Chondrocyte (in vitro differentiated cells): ENCODE measurements around the gene CACNB4. TPM values are rescaled to one million over a fixed set of nuclear protein-coding genes. Genes with fewer than 3 reads are reported as not detected.
"Not testable (repeated sequence)": the region's sequence is repeated elsewhere in the genome, so short reads cannot be mapped to it uniquely, and the experiment has no call there.

Source experiments
- DNase-seq: peaks from one replicate; pipeline ENCODE4 v3.0.0; 2021; ENCODE audit warnings: mixed read lengths, low spot score
- H3K27ac Mint-ChIP-seq: one replicate; pipeline ENCODE4 v1.8.0; 2021; ENCODE audit warnings: mild to moderate bottlenecking, moderate library complexity, mixed read lengths; ENCODE audit not compliant: unreplicated experiment
- H3K27me3 Mint-ChIP-seq: 2 replicates; pipeline ENCODE4 v1.8.0; 2021; ENCODE audit warnings: low read depth, mixed read lengths
- H3K36me3 Mint-ChIP-seq: 2 replicates; pipeline ENCODE4 v1.8.0; 2021; ENCODE audit warnings: low read depth, mixed read lengths
- H3K4me1 Mint-ChIP-seq: 2 replicates; pipeline ENCODE4 v1.8.0; 2021; ENCODE audit warnings: low read depth, mild to moderate bottlenecking, mixed read lengths
- H3K4me3 Mint-ChIP-seq: one replicate; pipeline ENCODE4 v1.8.0; 2021; ENCODE audit warnings: mild to moderate bottlenecking, moderate library complexity, mixed read lengths; ENCODE audit not compliant: unreplicated experiment
- H3K9me3 Mint-ChIP-seq: 2 replicates; pipeline ENCODE4 v1.8.0; 2021; ENCODE audit warnings: low read depth, mixed read lengths
- total RNA-seq: library from RNA; stranded (reverse); gene quantifications from 3 replicates; pipeline ENCODE4 v1.2.1, GENCODE V29; 2021
- TF ChIP-seq, protein P1 (sequence below): fragments of 200-600 bp; sonication (generic); IDR thresholded peaks from 2 replicates; pipeline ENCODE4 v1.5.0; 2021; ENCODE audit warnings: antibody characterized with exemption, mild to moderate bottlenecking, moderate library complexity

The CACNB4 gene
- total RNA-seq, 1 donor from 2014 or later: 2.1 TPM

GRCh38 chr2:152028182-152028862 is 70.5 kb downstream of the CACNB4 start:
- Mint-ChIP-seq H3K9me3 (no peaks in the 10 kb centered on the region), H3K4me3 (no peak overlapping the region), H3K36me3 (no peaks in the 10 kb centered on the region), H3K4me1 (peaks cover 14% of the 10 kb centered on the region), H3K27ac (no peak overlapping the region), H3K27me3 (no peaks in the 10 kb centered on the region)
- no peak for DNase-seq
- TF ChIP-seq, protein P1, sequence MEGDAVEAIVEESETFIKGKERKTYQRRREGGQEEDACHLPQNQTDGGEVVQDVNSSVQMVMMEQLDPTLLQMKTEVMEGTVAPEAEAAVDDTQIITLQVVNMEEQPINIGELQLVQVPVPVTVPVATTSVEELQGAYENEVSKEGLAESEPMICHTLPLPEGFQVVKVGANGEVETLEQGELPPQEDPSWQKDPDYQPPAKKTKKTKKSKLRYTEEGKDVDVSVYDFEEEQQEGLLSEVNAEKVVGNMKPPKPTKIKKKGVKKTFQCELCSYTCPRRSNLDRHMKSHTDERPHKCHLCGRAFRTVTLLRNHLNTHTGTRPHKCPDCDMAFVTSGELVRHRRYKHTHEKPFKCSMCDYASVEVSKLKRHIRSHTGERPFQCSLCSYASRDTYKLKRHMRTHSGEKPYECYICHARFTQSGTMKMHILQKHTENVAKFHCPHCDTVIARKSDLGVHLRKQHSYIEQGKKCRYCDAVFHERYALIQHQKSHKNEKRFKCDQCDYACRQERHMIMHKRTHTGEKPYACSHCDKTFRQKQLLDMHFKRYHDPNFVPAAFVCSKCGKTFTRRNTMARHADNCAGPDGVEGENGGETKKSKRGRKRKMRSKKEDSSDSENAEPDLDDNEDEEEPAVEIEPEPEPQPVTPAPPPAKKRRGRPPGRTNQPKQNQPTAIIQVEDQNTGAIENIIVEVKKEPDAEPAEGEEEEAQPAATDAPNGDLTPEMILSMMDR: no peak

DNA sequence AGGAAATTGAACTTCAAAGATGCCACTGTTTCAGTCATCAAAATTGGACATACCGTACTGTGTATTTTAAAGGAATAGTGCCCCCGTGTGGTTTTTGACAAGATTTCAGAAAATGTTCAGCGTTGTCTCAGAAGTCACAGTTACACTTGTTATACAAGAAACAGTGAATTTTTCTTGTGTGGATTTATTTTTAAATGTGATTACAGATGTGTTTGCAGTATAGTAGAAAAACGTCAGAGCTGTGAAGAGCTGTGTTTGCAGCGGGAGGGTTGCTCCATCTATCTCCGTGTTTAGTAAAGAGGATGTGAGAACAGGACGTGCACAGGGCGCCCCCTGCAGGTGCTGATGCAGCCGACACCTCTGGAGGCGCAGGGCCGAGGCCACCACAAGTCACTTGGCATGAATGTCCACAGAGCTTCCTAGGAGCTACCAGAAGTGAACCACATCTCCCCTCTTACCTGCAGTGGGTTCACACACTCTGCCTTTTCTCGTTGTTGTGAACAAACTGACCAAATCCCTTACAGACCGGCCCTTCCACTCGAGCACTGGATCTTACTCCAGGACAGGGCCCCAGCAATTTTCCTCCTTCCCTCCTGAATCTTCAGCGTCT is 73.1 kb downstream of the CACNB4 start:
- Mint-ChIP-seq H3K9me3 (no peaks in the 10 kb centered on the region), H3K36me3 (no peaks in the 10 kb centered on the region), H3K27me3 (peaks cover 13% of the 10 kb centered on the region), H3K4me3 (peak overlapping the region; percentile 67), H3K4me1 (peaks cover 14% of the 10 kb centered on the region), H3K27ac (peak overlapping the region; percentile 49)
- TF ChIP-seq, protein P1: peak; percentile 100
- DNase-seq: no peak

DNA sequence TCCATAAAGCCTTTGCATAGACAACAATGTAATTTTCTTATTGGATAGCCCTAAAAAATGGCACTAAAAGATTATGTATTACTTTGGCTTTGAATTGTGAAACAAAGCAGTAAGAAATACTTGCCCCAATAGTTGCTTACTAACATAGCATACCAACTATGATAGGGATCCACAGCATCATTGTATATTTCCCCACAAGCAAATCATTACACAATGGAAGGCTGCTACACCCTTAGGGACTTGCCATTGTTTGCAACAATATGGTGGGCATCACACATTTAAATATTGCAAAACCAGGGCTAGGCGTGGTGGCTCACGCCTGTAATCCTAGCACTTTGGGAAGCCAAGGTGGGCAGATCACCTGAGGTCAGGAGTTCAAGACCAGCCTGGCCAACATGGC is 74.4 kb downstream of the CACNB4 start:
- Mint-ChIP-seq H3K4me3 (no peak overlapping the region), H3K36me3 (peaks cover 4% of the 10 kb centered on the region), H3K9me3 (no peaks in the 10 kb centered on the region), H3K4me1 (peaks cover 14% of the 10 kb centered on the region), H3K27me3 (peaks cover 24% of the 10 kb centered on the region), H3K27ac (no peak overlapping the region)
- DNase-seq: no peak
- TF ChIP-seq, protein P1: no peak

GRCh38 chr2:152022090-152022489 is 76.8 kb downstream of the CACNB4 start:
- DNase-seq: no peak
- Mint-ChIP-seq H3K9me3 (no peaks in the 10 kb centered on the region), H3K36me3 (peaks cover 4% of the 10 kb centered on the region), H3K27me3 (peaks cover 29% of the 10 kb centered on the region), H3K4me1 (peaks cover 7% of the 10 kb centered on the region), H3K4me3 (no peak overlapping the region), H3K27ac (no peak overlapping the region)
- TF ChIP-seq, protein P1: no peak

DNA sequence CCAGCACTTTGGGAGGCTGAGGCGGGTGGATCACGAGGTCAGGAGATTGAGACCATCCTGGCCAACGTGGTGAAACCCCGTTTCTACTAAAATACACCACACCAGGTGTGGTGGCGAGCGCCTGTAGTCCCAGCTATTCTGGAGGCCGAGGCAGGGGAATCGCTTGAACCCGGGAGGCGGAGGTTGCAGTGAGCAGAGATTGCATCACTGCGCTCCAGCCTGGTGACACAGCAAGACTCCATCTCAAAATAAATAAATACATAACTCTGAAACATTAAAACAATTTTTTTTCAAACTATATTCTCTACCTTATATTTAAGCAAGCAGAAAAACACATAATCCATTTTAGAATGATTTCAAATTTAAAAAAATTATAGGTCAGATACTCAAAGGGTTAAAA is 77.8 kb downstream of the CACNB4 start:
- peaks cover 31% of the 10 kb centered on the region for H3K27me3 Mint-ChIP-seq
- H3K36me3 Mint-ChIP-seq, H3K4me3 Mint-ChIP-seq, H3K27ac Mint-ChIP-seq, H3K9me3 Mint-ChIP-seq, H3K4me1 Mint-ChIP-seq, DNase-seq: not testable (repeated sequence)

- H3K27ac Mint-ChIP-seq: no peak overlapping the region
- TF ChIP-seq, protein P1: no peak
- peaks cover 31% of the 10 kb centered on the region for H3K27me3 Mint-ChIP-seq
- H3K9me3 Mint-ChIP-seq: no peaks in the 10 kb centered on the region
- H3K4me1 Mint-ChIP-seq: no peaks in the 10 kb centered on the region
- DNase-seq: no peak
- H3K4me3 Mint-ChIP-seq: no peak overlapping the region
- peaks cover 4% of the 10 kb centered on the region for H3K36me3 Mint-ChIP-seq
These were observed 79.1 kb downstream of the CACNB4 start for GRCh38 chr2:152019732-152020131.
